ENCODE measurements around the gene RGS19.

The RGS19 gene

DNA sequence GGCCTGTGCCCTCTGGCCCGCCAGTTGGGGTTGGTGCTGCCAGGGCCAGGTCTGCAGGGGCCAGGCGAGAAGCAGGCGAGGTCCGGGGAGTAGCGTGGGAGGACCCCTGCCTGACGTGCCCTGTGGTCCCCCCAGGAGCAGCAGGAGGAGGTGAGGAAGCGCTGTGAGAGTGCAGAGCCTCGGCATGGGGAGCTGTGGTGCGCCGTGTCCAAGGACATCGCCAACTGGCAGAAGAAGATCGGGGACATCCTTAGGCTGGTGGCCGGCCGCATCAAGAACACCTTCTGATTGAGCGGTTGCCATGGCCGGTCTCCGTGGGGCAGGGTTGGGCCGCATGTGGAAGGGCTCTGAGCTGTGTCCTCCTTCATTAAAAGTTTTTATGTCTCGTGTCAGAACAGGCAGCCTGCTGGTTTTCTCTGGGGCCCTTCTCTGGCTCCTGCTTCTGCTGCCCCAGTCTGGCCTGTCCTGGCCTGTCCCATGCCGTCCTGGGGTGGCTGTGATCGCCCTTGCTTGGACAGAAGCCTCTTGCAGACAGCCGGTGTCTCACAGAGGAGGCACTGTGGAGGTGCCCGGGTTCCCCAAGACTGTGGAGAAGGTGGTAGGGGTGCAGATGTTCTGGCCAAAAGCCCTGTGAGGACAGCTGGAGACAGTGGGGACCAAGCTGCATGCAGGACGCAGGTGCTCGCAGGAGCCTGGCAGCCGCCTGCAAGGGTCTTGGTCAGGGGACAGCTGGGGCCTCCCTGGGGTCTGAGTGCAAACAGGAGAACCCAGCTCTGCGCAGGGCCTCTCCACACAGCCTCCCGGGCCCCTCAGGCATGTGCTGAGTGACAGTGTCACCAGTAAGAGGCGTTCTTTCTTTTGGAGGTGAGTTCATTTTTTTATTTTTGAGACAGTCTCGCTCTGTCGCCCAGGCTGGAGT is 46.4 kb downstream of the RGS19 start:
- FAIRE-seq: no peak

- FAIRE-seq: no peak
These were observed 47.5 kb downstream of the RGS19 start for GRCh38 chr20:64031822-64032314.

- no peak for FAIRE-seq
These were observed 48.8 kb downstream of the RGS19 start for GRCh38 chr20:64030371-64031134.

- FAIRE-seq: no peak
These were observed 49.8 kb downstream of the RGS19 start for GRCh38 chr20:64029293-64030117.

DNA sequence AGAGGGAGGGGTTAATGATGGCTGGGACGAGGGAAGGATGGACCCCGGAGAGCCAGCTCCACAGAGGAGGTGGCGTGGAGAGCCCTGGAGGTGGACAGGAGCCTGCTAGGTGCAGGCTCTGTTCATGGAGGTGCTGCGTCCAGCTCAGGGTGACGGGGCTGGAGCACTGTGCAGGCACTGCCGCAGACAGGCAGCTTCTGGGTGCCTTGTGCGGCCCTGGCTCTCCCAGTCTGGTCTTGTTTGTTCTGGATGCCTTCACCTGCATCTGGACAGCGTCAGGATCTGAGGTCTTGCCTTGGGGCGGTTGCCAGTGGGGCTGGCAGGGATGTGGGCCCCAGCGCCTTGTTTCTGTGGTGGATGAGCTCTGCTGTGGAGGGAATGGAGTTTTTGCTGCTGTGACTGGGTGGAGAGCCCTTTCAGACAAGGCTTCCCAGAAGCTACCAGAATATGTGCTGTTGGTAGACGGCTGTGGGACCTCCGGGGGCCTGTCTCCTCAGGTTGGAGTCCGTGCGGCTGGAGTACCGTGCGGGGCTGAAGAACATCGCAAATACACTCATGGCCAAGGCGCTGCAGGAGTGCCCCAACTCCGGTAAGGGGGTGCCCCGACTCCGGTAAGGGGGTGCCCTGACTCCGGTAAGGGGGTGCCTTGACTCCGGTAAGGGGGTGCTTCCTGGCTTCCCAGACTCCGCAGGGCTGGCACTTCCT is 51.2 kb downstream of the RGS19 start:
- no peak for FAIRE-seq

GRCh38 chr20:64025826-64026412 is 53.4 kb downstream of the RGS19 start:
- FAIRE-seq: no peak

GRCh38 chr20:64025101-64025825 is 54.1 kb downstream of the RGS19 start:
- no peak for FAIRE-seq

- no peak for FAIRE-seq
These were observed 55.0 kb downstream of the RGS19 start for GRCh38 chr20:64024141-64024990.

- FAIRE-seq: no peak
These were observed 55.8 kb downstream of the RGS19 start for GRCh38 chr20:64023361-64024140.

Data from A204.1 (cell line).